Thymus (tissue), 11 donors: ENCODE data around the gene VTI1A. TPM values are rescaled to one million over a fixed set of nuclear protein-coding genes. Genes with fewer than 3 reads are reported as not detected.

Experiments
- DNase-seq, 9 donors: peaks; one replicate each; pipeline ENCODE4 v3.0.0-alpha.2; 2013; ENCODE audit warnings: low spot score in 9 of 9, low read depth in 6 of 9, missing footprints in 1 of 9
- H3K27ac ChIP-seq, 2 donors: one replicate each; pipeline ENCODE4 v1.5.1; 2013; ENCODE audit warnings: control low read depth in 1 of 2, low read depth in 1 of 2, low read length in 1 of 2, mild to moderate bottlenecking in 1 of 2, moderate library complexity in 1 of 2
- H3K27me3 ChIP-seq, 2 donors: one replicate each; pipeline ENCODE4 v1.5.1; 2013; ENCODE audit warnings: low read length in 1 of 2; ENCODE audit not compliant: control insufficient read depth in 2 of 2, insufficient read depth in 1 of 2
- H3K36me3 ChIP-seq, 2 donors: one replicate each; pipeline ENCODE4 v1.5.1; 2013; ENCODE audit warnings: low read length in 1 of 2, mild to moderate bottlenecking in 1 of 2, moderate library complexity in 1 of 2; ENCODE audit not compliant: control insufficient read depth in 2 of 2, insufficient read depth in 2 of 2
- H3K4me1 ChIP-seq, 2 donors: one replicate each; pipeline ENCODE4 v1.5.1; 2013; ENCODE audit warnings: low read length in 2 of 2; ENCODE audit not compliant: control insufficient read depth in 2 of 2, insufficient read depth in 2 of 2
- H3K4me3 ChIP-seq, 2 donors: one replicate each; pipeline ENCODE4 v1.5.1; 2013; ENCODE audit warnings: low read length in 2 of 2, control low read depth in 1 of 2, mild to moderate bottlenecking in 1 of 2
- H3K9me3 ChIP-seq, 2 donors: one replicate each; pipeline ENCODE4 v1.5.1; 2013; ENCODE audit warnings: low read length in 1 of 2, mild to moderate bottlenecking in 1 of 2; ENCODE audit not compliant: control insufficient read depth in 2 of 2, insufficient read depth in 1 of 2
- WGBS: extraction: QIAGEN DNeasy Blood & Tissue Kit; methylation state at CpG from one replicate; pipeline ENCODE4 v1.1.7; 2013; 5-methylcytosine and 5-hydroxymethylcytosine counted together
- polyA plus RNA-seq: library from polyadenylated mRNA; stranded (reverse); fragments of 200-250 nt; gene quantifications from one replicate; pipeline ENCODE4 v1.2.3, GENCODE V29; 2013
- total RNA-seq: library from RNA; stranded (reverse); fragments of 120-200 nt; gene quantifications from one replicate; pipeline ENCODE4 v1.2.4, GENCODE V29; 2013
- donor health status: healthy.

Gene VTI1A
- total and polyA plus RNA-seq, 2 donors, result 15.9 to 27.0 TPM

DNA sequence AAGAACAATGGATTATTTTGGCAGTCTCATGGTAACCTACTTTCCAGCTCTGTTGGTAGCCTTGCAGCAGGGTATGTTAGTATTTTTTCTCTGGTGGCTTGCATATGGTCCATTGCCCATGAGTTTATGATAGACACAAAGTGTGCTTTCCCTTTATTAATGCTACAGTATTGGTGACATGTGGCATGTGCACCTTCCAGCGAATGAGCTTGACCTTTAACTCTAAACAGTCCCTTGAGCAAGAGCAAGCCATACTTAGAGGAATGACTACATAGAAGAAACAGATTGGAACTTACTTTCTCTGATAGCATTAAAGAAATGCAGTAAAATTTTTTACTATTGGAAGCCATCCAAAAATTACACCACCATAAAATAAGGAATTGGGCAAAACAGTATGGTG lies 73.9 kb downstream of the VTI1A start:
- no peak for DNase-seq
- H3K36me3 ChIP-seq, result no peaks in the 10 kb centered on the region
- no peaks in the 10 kb centered on the region for H3K27me3 ChIP-seq
- H3K9me3 ChIP-seq, result no peaks in the 10 kb centered on the region
- H3K27ac ChIP-seq, result no peak overlapping the region
- WGBS, result 91% methylated on average over 1 of the region's 1 CpG
- H3K4me3 ChIP-seq, result no peak overlapping the region
- no peaks in the 10 kb centered on the region for H3K4me1 ChIP-seq

DNA sequence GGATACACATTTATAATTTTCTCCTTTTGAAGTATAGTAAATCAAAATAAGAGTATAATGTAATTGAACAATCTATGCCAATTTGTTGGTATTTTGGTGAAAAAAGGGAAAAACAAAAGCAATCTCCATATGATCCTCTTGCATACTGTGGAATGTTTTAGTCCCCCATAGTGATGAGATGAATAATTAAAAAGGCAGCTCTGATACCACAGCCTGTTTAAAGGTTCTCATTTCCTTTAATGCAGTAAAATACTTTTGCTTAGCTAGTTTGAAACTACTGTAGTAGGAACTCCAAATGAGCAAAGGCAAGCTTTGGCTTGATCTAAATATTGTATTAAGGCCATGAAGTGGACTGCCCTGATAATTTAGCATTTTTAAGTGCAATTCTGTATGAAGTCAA lies 77.6 kb downstream of the VTI1A start:
- Histone ChIP-seq H3K36me3 (no peaks in the 10 kb centered on the region), H3K27me3 (no peaks in the 10 kb centered on the region), H3K9me3 (no peaks in the 10 kb centered on the region), H3K27ac (no peak overlapping the region), H3K4me1 (no peaks in the 10 kb centered on the region), H3K4me3 (no peak overlapping the region)
- DNase-seq, result no peak

DNA sequence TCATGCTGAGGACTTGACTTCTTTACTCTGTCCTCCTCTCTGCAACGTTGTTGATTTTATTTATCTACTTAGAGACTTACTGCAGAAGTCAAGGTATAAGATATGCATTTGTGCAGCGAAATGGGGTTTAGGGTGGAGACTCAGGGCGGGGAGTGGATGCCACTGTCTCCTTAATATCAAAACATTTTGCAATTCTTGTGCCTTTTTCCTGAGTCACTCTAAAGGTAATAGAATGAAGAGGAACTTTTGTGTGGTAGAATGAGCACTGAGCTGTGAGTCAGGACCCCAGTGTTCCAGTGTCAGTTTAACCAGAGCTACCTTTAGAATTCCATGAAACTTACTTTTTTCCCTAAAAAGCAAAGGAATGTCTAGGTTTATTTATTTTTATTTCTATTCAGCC lies 78.2 kb downstream of the VTI1A start:
- H3K36me3 ChIP-seq, result no peaks in the 10 kb centered on the region
- no peaks in the 10 kb centered on the region for H3K27me3 ChIP-seq
- H3K27ac ChIP-seq, result no peak overlapping the region
- DNase-seq, result no peak
- 91% methylated on average over 3 of the region's 3 CpGs for WGBS
- no peaks in the 10 kb centered on the region for H3K4me1 ChIP-seq
- no peaks in the 10 kb centered on the region for H3K9me3 ChIP-seq
- H3K4me3 ChIP-seq, result no peak overlapping the region

DNA sequence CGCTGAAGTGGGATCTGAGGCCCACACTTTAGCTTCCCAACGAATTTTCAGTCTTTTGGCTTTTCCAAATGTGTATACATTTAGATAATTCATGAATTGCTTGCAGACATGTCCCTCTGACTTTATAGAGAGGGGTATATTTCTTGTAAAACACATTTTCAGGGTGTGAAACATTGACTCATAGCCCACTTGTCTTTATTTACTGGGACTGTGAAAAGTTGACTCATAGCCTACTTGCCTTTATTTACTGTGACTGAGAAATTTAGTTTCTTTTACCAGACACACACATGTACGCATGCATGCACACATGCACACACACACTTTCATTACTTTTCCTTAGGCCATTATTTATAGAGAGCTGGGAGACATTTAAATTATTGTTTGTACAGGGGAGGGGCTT lies 79.1 kb downstream of the VTI1A start:
- no peak overlapping the region for H3K4me3 ChIP-seq
- H3K9me3 ChIP-seq, result no peaks in the 10 kb centered on the region
- DNase-seq, result no peak
- H3K4me1 ChIP-seq, result no peaks in the 10 kb centered on the region
- peaks cover 0 to 4% of the 10 kb centered on the region in 2 donors for H3K36me3 ChIP-seq
- H3K27ac ChIP-seq, result no peak overlapping the region
- WGBS, result 97% methylated on average over 3 of the region's 3 CpGs
- H3K27me3 ChIP-seq, result no peaks in the 10 kb centered on the region

DNA sequence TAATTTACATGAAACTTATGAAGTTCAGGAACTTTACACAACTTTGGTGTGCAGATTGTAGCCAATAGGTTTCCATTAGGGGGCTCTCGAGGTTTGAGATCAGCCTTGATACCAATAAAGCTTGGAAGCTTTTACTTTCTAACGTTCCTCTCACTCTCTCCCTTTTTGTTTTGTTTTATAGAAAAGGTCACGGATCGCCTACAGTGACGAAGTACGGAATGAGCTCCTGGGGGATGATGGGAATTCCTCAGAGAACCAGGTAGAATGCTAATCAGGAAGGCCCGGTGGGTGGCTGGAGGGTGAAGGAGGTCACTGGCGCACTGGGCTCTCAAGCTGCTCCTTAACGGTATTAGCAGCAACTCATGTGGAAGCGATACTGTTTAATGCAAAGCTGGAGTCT lies 79.9 kb downstream of the VTI1A start:
- WGBS, result 96% methylated on average over 10 of the region's 10 CpGs
- H3K4me1 ChIP-seq, result no peaks in the 10 kb centered on the region
- no peak for DNase-seq
- no peak overlapping the region for H3K4me3 ChIP-seq
- H3K27ac ChIP-seq, result no peak overlapping the region
- peaks cover 0 to 4% of the 10 kb centered on the region in 2 donors for H3K36me3 ChIP-seq
- no peaks in the 10 kb centered on the region for H3K27me3 ChIP-seq
- no peaks in the 10 kb centered on the region for H3K9me3 ChIP-seq

DNA sequence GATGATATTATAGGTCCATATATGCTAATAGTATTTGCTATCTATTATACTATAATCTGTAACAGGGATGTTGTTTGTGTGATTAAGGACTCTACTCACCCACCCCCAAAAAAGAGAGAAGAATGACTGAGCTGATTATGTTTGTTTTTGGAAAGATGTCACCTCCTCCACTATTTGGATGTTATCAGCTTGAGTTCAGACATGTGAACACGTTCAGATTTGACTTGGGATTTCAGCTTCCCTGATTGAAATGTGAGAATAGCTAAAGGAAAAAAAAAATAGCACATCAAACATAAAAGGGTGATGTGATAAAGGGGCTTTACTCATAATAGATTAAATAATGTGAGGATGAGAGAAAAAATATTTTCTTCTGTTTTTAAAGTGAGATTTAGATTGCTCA lies 81.2 kb downstream of the VTI1A start:
- Histone ChIP-seq H3K4me1 (no peaks in the 10 kb centered on the region), H3K9me3 (no peaks in the 10 kb centered on the region), H3K4me3 (no peak overlapping the region), H3K27ac (no peak overlapping the region), H3K36me3 (peaks cover 0 to 4% of the 10 kb centered on the region in 2 donors), H3K27me3 (no peaks in the 10 kb centered on the region)
- no peak for DNase-seq
- 93% methylated on average over 1 of the region's 1 CpG for WGBS

DNA sequence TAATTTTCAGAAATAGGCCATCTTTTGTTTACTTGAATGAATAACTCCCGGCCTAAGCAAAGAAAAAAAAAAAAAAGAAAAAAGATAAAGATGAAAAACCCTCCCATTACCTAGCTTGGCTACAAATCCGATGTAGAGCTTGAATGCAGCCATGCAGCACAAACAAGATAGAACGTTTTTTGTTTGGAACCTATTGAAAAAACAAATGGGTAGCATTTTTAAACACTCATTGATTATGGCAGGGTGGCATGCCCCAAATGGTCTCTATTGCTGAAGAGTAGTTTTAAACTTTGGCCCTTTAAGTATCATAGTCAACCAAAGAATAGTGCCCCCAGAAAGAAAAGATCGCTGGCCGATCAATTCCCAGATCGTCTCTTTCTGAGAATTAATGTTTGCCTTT lies 84.4 kb downstream of the VTI1A start:
- DNase-seq, result no peak
- H3K4me1 ChIP-seq, result peaks cover 0 to 4% of the 10 kb centered on the region in 2 donors
- H3K9me3 ChIP-seq, result no peaks in the 10 kb centered on the region
- no peak overlapping the region for H3K4me3 ChIP-seq
- no peak overlapping the region for H3K27ac ChIP-seq
- WGBS, result 97% methylated on average over 6 of the region's 6 CpGs
- H3K27me3 ChIP-seq, result no peaks in the 10 kb centered on the region
- H3K36me3 ChIP-seq, result peaks cover 0 to 4% of the 10 kb centered on the region in 2 donors

DNA sequence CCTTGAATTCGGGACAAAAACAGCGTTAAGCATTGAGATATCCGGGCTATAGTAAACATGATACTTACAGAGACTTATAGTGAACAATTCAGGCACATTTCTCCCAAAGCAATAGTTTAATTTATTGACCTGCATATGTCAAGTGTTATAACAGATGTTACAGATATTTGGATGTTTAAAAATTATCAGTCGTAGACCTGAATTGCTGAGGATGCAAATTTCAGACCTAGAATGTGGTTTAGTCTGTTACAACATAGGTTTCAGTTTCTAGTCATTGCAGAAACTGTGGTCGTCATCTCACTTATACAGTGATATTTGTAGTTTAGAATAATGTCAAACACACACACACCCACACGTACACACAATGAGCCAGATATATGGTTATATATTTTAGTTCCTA lies 85.2 kb downstream of the VTI1A start:
- 66% methylated on average over 6 of the region's 6 CpGs for WGBS
- H3K27ac ChIP-seq, result no peak overlapping the region
- H3K4me3 ChIP-seq, result no peak overlapping the region
- DNase-seq, result peak in 2 of 9 donors; percentile 11 to 43
- peaks cover 0 to 4% of the 10 kb centered on the region in 2 donors for H3K36me3 ChIP-seq
- H3K4me1 ChIP-seq, result peaks cover 0 to 4% of the 10 kb centered on the region in 2 donors
- H3K9me3 ChIP-seq, result no peaks in the 10 kb centered on the region
- no peaks in the 10 kb centered on the region for H3K27me3 ChIP-seq

DNA sequence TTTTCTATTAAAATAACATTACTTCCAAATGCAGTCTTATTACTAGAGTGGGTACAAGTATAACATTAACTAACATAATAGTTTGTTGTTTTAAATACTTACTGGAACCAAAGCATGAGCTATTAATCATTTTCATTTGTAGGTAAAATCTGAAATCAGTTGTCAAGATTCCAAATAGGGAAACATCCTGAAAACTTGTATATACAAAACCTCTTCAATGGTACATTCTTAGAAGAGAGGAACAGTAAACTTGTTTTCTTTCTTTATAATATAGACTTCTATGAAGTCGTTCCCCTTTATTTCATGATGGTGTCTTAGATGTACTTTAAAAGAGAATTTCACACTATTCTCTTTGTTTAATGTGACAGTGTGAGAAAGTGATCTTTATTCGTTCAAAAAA lies 85.9 kb downstream of the VTI1A start:
- no peaks in the 10 kb centered on the region for H3K9me3 ChIP-seq
- peaks cover 0 to 4% of the 10 kb centered on the region in 2 donors for H3K4me1 ChIP-seq
- peaks cover under 1 to 4% of the 10 kb centered on the region in 2 donors for H3K36me3 ChIP-seq
- WGBS, result 79% methylated on average over 2 of the region's 2 CpGs
- H3K27ac ChIP-seq, result no peak overlapping the region
- DNase-seq, result no peak
- no peaks in the 10 kb centered on the region for H3K27me3 ChIP-seq
- H3K4me3 ChIP-seq, result no peak overlapping the region

DNA sequence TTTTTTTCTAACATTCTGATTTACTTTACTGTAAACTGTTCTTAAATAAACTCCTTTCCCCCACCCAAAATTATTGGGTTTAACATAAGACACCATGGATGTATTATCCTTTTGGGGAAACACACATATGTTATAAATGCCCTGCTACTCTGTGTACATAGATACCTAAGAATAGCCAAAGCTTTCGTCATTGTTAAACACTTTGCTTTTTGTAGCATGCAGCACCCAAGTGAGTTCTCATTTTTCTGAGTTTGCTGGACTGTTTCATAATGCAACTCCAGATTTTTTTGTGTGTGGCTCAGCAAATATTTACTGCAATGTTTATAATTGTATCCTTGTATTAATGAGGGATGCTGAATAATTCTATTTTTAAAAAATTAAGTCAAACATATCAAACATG lies 86.9 kb downstream of the VTI1A start:
- no peak for DNase-seq
- Histone ChIP-seq H3K27me3 (no peaks in the 10 kb centered on the region), H3K4me3 (no peak overlapping the region), H3K27ac (no peak overlapping the region), H3K4me1 (peaks cover 0 to 4% of the 10 kb centered on the region in 2 donors), H3K9me3 (no peaks in the 10 kb centered on the region), H3K36me3 (peaks cover 3 to 9% of the 10 kb centered on the region in 2 donors)
- 94% methylated on average over 1 of the region's 1 CpG for WGBS
